Hippocampal formation (tissue), 2 donors: Measurements from ENCODE around the gene DCP2.

Experiments used
- DNase-seq, 2 donors: peaks; one replicate each; lab custom pipeline; 2025; lab: John Stamatoyannopoulos, UW

DCP2 gene

DNA sequence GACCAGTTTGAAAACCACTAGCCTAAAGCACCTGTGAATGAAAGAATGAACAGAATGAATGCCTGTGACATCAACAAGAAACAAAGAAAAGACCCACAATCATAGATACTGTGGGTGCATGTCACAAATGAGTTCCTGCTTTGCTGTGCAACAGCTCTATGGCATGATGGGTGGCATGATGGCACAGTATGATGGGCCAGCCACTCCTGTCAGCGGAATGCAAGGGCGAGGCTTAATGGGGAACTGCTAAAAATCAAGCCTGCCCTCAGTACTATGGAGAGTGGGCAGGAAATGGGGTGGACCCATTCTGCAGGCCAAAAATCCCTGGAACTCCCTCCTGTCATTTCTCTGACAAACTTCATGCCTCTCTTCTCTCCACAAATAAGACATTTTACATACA lies 89.0 kb downstream of the DCP2 start:
- DNase-seq, result no peak

DNA sequence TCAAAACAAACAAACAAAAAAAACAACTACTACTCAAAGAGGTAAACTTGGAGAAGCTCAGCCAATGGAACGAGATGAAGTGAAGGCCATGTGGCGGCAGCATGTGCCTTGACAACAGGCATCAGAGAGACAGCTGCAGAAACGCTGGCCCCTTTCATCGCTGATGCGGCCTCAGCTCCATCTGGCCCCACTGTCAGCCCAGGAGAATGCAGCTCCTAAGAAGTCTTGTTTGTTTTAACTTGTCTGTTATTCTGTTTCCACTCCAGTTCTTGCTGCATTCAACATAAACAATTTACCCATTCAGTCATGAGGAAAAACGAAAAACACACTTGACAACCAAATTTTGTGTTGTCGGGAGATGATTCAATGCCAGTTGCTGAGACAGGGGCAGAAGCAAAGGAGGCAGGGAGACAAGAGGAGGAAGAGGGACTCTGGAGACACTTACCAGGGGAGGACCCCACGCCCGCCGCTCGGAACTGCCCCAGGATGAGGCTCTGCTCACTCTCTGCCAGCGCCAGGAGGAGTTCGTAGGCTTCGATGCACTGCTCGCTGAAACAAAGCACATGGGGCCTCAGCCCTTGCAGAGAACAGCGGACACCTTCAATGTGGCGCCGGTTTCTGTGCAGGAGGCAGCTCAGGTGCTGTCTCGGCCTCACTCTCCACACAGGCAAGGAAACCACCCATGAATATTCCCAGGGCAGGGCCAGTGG lies 91.2 kb downstream of the DCP2 start:
- DNase-seq, result peak in 1 of 2 donors; percentile 21

GRCh38 chr5:113068559-113068958 lies 92.0 kb downstream of the DCP2 start:
- no peak for DNase-seq
